Neural progenitor cell (in vitro differentiated cells): ENCODE measurements around the gene STK10.

Experiments
- CTCF ChIP-seq: fragments of 200-600 bp; sonication (generic); IDR thresholded peaks from 2 replicates; pipeline ENCODE4 v1.5.1; 2017; ENCODE audit warnings: antibody characterized with exemption, mild to moderate bottlenecking
- EZH2 ChIP-seq: fragments of 200-600 bp; sonication (generic); IDR thresholded peaks from 2 replicates; pipeline ENCODE4 v1.6.1; 2017; ENCODE audit warnings: antibody characterized with exemption, mild to moderate bottlenecking, moderate library complexity
- EZH2phosphoT487 ChIP-seq: fragments of 200-600 bp; sonication (generic); IDR thresholded peaks from 2 replicates; pipeline ENCODE4 v1.6.1; 2017; ENCODE audit warnings: antibody characterized with exemption

- TF ChIP-seq CTCF (no peak), EZH2 (no peak), EZH2phosphoT487 (no peak)
Measured at GRCh38 chr5:172193872-172194271, 5.8 kb upstream of the STK10 start, which contains the start of gene EFCAB9.
